GM23338 (cell line): ENCODE measurements around the gene ZNF644.

ENCODE experiments used
- CTCF ChIP-seq, 2 experiments: fragments of 200-600 bp in 1 of 2; sonication (generic) in 1 of 2; conservative IDR thresholded peaks; 2 replicates each; pipeline versions ENCODE4 v1.5.1 to v1.6.1; 2016 to 2017; ENCODE audit warnings: antibody characterized with exemption in 2 of 2, low read depth in 2 of 2, mild to moderate bottlenecking in 2 of 2, moderate library complexity in 1 of 2
- ETS1 ChIP-seq: IDR thresholded peaks from 2 replicates; pipeline ENCODE4 v1.6.1; 2016; ENCODE audit warnings: antibody characterized with exemption
- EZH2 ChIP-seq: fragments of 200-600 bp; sonication (generic); IDR thresholded peaks from one replicate; pipeline ENCODE4 v1.8.0; 2017; ENCODE audit warnings: antibody characterized with exemption, mild to moderate bottlenecking, low read depth; ENCODE audit not compliant: unreplicated experiment
- NANOG ChIP-seq: IDR thresholded peaks from 2 replicates; pipeline ENCODE4 v1.6.1; 2016; ENCODE audit warnings: antibody characterized with exemption, borderline replicate concordance
- POLR2AphosphoS5 ChIP-seq: IDR thresholded peaks from 2 replicates; pipeline ENCODE4 v1.6.1; 2016; ENCODE audit warnings: antibody characterized with exemption, low read depth

GRCh38 chr1:90926971-90927370, 94.9 kb downstream of the ZNF644 start:
- TF ChIP-seq CTCF (conservative IDR thresholded peaks at IDR 0.05; ENCODE audit: low read depth in 2 of 2) (no peak), ETS1 (no peak), POLR2AphosphoS5 (no peak), EZH2 (no peak), NANOG (peak; percentile 88)
